ENCODE results near the gene LRRC2.
A peak's percentile ranks its signal among the peaks of the same experiment; 100 is the strongest.
"Not testable (repeated sequence)": the region's sequence is repeated elsewhere in the genome, so short reads cannot be mapped to it uniquely, and the experiment has no call there.

Gene LRRC2

DNA sequence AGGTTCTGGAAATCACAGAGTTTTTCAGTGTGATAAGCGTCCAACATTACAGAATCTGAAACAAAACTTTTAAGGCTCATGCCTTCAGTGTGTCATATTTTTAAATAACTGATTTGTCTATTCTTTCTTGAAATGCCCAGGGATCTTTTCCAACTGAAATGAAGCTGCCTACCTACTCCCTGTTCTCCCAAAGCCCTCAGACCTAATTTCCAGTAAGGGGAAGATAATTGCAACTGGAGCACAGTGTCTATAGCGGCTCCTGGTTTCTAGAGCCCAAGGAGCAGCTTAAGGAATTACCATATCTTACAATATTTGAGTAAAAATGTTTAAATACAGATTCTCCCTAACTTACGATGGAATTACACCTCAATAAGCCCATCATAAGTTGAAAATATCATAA, 33.0 kb downstream of the LRRC2 start:
- H3K4ac ChIP-seq (ENCODE audit: low read depth, low read length), result no peak overlapping the region
- H2BK5ac ChIP-seq (ENCODE audit: low read length), result no peak overlapping the region
- no peak overlapping the region for H3K9ac ChIP-seq (ENCODE audit: low read length)
- H4K8ac ChIP-seq (ENCODE audit: low read depth, low read length), result no peak overlapping the region
- H2BK15ac ChIP-seq (replicated peaks; ENCODE audit: low read depth), result no peak overlapping the region
- no peak overlapping the region for H3K56ac ChIP-seq (ENCODE audit: low read length)
- no peak overlapping the region for H3K23ac ChIP-seq (ENCODE audit: low read length)
- no peaks in the 10 kb centered on the region for H3K27me3 ChIP-seq (ENCODE audit: insufficient read depth, low read length, poor library complexity)
- no peaks in the 10 kb centered on the region for H3K4me1 ChIP-seq (ENCODE audit: control insufficient read depth, low read depth, low read length)
- no peak overlapping the region for H3K4me3 ChIP-seq (ENCODE audit: low read length)
- DNase-seq, result no peak
- no CpG with 5 or more reads among the region's 3 CpGs for WGBS (ENCODE audit: extremely low coverage, insufficient coverage, low lambda C conversion rate)
- H4K5ac ChIP-seq (ENCODE audit: low read length), result no peak overlapping the region
- no peak overlapping the region for H2BK120ac ChIP-seq (ENCODE audit: low read depth, low read length)
- H3K36me3 ChIP-seq (ENCODE audit: control insufficient read depth, insufficient read depth, low read length), result no peaks in the 10 kb centered on the region
- H3K18ac ChIP-seq (ENCODE audit: low read length), result no peak overlapping the region
- H3K27ac ChIP-seq (ENCODE audit: low read depth, low read length), result no peak overlapping the region
- H2AK5ac ChIP-seq (ENCODE audit: low read length), result no peak overlapping the region
- no peaks in the 10 kb centered on the region for H3K79me1 ChIP-seq (ENCODE audit: low read length)
- H3K4me2 ChIP-seq (ENCODE audit: low read length), result no peak overlapping the region
- H3K79me2 ChIP-seq (ENCODE audit: control insufficient read depth, insufficient read depth, low read length), result no peaks in the 10 kb centered on the region

DNA sequence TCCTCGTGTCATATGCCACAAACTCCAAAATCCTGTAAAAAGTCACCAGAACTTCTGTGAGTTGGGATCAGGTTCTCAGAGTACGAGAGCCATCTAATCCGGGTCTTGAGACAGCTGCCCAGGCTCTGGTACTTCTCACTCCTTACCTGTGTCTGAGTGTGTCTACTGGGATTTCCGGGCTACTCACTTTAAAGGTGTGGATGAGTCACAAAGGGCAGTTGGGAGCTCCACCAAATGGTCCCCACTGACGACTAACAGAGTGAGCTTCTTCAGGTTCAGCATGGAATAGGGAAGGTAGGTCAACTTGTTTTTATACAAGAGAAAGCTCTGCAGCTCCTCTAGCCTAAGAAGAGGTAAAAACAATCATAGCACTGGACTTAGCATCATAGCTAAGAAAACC, 38.9 kb downstream of the LRRC2 start:
- WGBS (ENCODE audit: extremely low coverage, insufficient coverage, low lambda C conversion rate), result no CpG with 5 or more reads among the region's 5 CpGs
- H3K27me3 ChIP-seq (ENCODE audit: insufficient read depth, low read length, poor library complexity), result no peaks in the 10 kb centered on the region
- H2AK5ac ChIP-seq (ENCODE audit: low read length), result no peak overlapping the region
- no peaks in the 10 kb centered on the region for H3K36me3 ChIP-seq (ENCODE audit: control insufficient read depth, insufficient read depth, low read length)
- H4K8ac ChIP-seq (ENCODE audit: low read depth, low read length), result no peak overlapping the region
- H3K56ac ChIP-seq (ENCODE audit: low read length), result no peak overlapping the region
- H3K4me3 ChIP-seq (ENCODE audit: low read length), result no peak overlapping the region
- H3K4ac ChIP-seq (ENCODE audit: low read depth, low read length), result no peak overlapping the region
- no peak overlapping the region for H2BK15ac ChIP-seq (replicated peaks; ENCODE audit: low read depth)
- H4K5ac ChIP-seq (ENCODE audit: low read length), result no peak overlapping the region
- no peaks in the 10 kb centered on the region for H3K79me2 ChIP-seq (ENCODE audit: control insufficient read depth, insufficient read depth, low read length)
- H3K79me1 ChIP-seq (ENCODE audit: low read length), result no peaks in the 10 kb centered on the region
- no peak for DNase-seq
- no peak overlapping the region for H3K27ac ChIP-seq (ENCODE audit: low read depth, low read length)
- no peak overlapping the region for H3K23ac ChIP-seq (ENCODE audit: low read length)
- H3K4me2 ChIP-seq (ENCODE audit: low read length), result no peak overlapping the region
- no peak overlapping the region for H3K18ac ChIP-seq (ENCODE audit: low read length)
- H3K4me1 ChIP-seq (ENCODE audit: control insufficient read depth, low read depth, low read length), result no peaks in the 10 kb centered on the region
- H2BK120ac ChIP-seq (ENCODE audit: low read depth, low read length), result no peak overlapping the region
- no peak overlapping the region for H2BK5ac ChIP-seq (ENCODE audit: low read length)
- no peak overlapping the region for H3K9ac ChIP-seq (ENCODE audit: low read length)

DNA sequence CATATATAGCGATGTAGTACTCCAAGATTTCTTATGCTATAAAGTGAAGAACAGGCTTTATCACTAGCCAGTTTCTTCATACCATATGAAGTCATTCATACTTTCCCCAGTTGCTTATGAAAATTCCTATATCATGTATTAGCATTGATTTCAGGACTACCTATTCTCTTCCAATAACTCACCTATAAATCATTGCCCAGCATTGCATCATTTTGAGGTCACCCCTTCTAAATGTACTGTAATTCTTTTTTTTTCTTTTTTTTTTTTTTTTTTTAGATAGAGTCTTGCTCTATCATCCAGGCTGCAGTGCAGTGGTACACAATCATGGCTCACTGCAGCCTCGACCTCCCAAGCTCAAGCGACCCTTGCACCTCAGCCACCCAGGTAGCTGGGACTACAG, 41.3 kb downstream of the LRRC2 start:
- Histone ChIP-seq H2BK5ac (ENCODE audit: low read length) (no peak overlapping the region), H3K23ac (ENCODE audit: low read length) (no peak overlapping the region), H3K79me1 (ENCODE audit: low read length) (no peaks in the 10 kb centered on the region), H2BK120ac (ENCODE audit: low read depth, low read length) (no peak overlapping the region), H2BK15ac (replicated peaks; ENCODE audit: low read depth) (no peak overlapping the region), H3K27ac (ENCODE audit: low read depth, low read length) (no peak overlapping the region), H3K18ac (ENCODE audit: low read length) (no peak overlapping the region), H3K9ac (ENCODE audit: low read length) (no peak overlapping the region), H3K36me3 (ENCODE audit: control insufficient read depth, insufficient read depth, low read length) (no peaks in the 10 kb centered on the region), H3K4me1 (ENCODE audit: control insufficient read depth, low read depth, low read length) (no peaks in the 10 kb centered on the region), H3K4me2 (ENCODE audit: low read length) (no peak overlapping the region), H4K8ac (ENCODE audit: low read depth, low read length) (no peak overlapping the region), H3K4ac (ENCODE audit: low read depth, low read length) (no peak overlapping the region), H3K4me3 (ENCODE audit: low read length) (no peak overlapping the region), H4K5ac (ENCODE audit: low read length) (no peak overlapping the region), H3K27me3 (ENCODE audit: insufficient read depth, low read length, poor library complexity) (no peaks in the 10 kb centered on the region), H3K56ac (ENCODE audit: low read length) (no peak overlapping the region), H3K79me2 (ENCODE audit: control insufficient read depth, insufficient read depth, low read length) (no peaks in the 10 kb centered on the region), H2AK5ac (ENCODE audit: low read length) (no peak overlapping the region)
- no peak for DNase-seq
- no CpG with 5 or more reads among the region's 3 CpGs for whole genome bisulfite sequencing (ENCODE audit: extremely low coverage, insufficient coverage, low lambda C conversion rate)

DNA sequence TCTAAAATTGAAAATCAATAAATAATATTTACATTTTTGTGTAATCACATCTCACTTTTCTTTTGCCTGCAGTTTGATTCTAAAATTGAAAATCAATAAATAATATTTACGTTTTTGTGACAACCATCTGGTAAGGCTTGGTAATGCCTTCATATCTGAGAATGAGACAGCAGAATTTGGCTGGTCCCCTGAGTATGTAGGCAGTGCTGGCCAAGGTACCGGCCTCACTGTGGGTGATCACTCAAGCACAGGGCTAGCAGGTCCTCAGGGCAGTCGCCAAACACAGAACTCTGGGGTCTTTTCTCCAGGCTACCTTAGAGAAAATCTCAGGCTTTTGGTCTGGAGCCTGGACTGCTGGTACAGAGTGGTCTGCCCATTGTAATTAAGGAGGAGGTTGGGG, 42.1 kb downstream of the LRRC2 start:
- Histone ChIP-seq H3K4me1 (ENCODE audit: control insufficient read depth, low read depth, low read length) (no peaks in the 10 kb centered on the region), H3K23ac (ENCODE audit: low read length) (no peak overlapping the region), H3K27me3 (ENCODE audit: insufficient read depth, low read length, poor library complexity) (no peaks in the 10 kb centered on the region), H3K9ac (ENCODE audit: low read length) (no peak overlapping the region), H3K4me3 (ENCODE audit: low read length) (no peak overlapping the region), H3K18ac (ENCODE audit: low read length) (no peak overlapping the region), H3K4ac (ENCODE audit: low read depth, low read length) (no peak overlapping the region), H2BK15ac (replicated peaks; ENCODE audit: low read depth) (no peak overlapping the region), H3K79me2 (ENCODE audit: control insufficient read depth, insufficient read depth, low read length) (no peaks in the 10 kb centered on the region), H3K36me3 (ENCODE audit: control insufficient read depth, insufficient read depth, low read length) (no peaks in the 10 kb centered on the region), H2BK5ac (ENCODE audit: low read length) (no peak overlapping the region), H3K27ac (ENCODE audit: low read depth, low read length) (no peak overlapping the region), H2AK5ac (ENCODE audit: low read length) (no peak overlapping the region), H3K79me1 (ENCODE audit: low read length) (no peaks in the 10 kb centered on the region), H3K56ac (ENCODE audit: low read length) (no peak overlapping the region), H4K5ac (ENCODE audit: low read length) (no peak overlapping the region), H2BK120ac (ENCODE audit: low read depth, low read length) (peak overlapping the region; percentile 21), H3K4me2 (ENCODE audit: low read length) (no peak overlapping the region), H4K8ac (ENCODE audit: low read depth, low read length) (no peak overlapping the region)
- no peak for DNase-seq
- no CpG with 5 or more reads among the region's 3 CpGs for WGBS (ENCODE audit: extremely low coverage, insufficient coverage, low lambda C conversion rate)

- Histone ChIP-seq H4K8ac (ENCODE audit: low read depth, low read length) (no peak overlapping the region), H3K79me1 (ENCODE audit: low read length) (no peaks in the 10 kb centered on the region), H3K18ac (ENCODE audit: low read length) (no peak overlapping the region), H3K4me1 (ENCODE audit: control insufficient read depth, low read depth, low read length) (no peaks in the 10 kb centered on the region), H3K23ac (ENCODE audit: low read length) (no peak overlapping the region), H2AK5ac (ENCODE audit: low read length) (no peak overlapping the region), H3K9ac (ENCODE audit: low read length) (no peak overlapping the region), H3K4ac (ENCODE audit: low read depth, low read length) (no peak overlapping the region), H4K5ac (ENCODE audit: low read length) (no peak overlapping the region), H3K27ac (ENCODE audit: low read depth, low read length) (no peak overlapping the region), H3K4me3 (ENCODE audit: low read length) (no peak overlapping the region), H2BK5ac (ENCODE audit: low read length) (no peak overlapping the region), H3K4me2 (ENCODE audit: low read length) (no peak overlapping the region), H3K27me3 (ENCODE audit: insufficient read depth, low read length, poor library complexity) (no peaks in the 10 kb centered on the region), H3K56ac (ENCODE audit: low read length) (no peak overlapping the region), H3K79me2 (ENCODE audit: control insufficient read depth, insufficient read depth, low read length) (no peaks in the 10 kb centered on the region), H3K36me3 (ENCODE audit: control insufficient read depth, insufficient read depth, low read length) (no peaks in the 10 kb centered on the region), H2BK15ac (replicated peaks; ENCODE audit: low read depth) (no peak overlapping the region), H2BK120ac (ENCODE audit: low read depth, low read length) (no peak overlapping the region)
- no CpG with 5 or more reads among the region's 2 CpGs for WGBS (ENCODE audit: extremely low coverage, insufficient coverage, low lambda C conversion rate)
- DNase-seq, result no peak
Measured at GRCh38 chr3:46523556-46523955, 42.5 kb downstream of the LRRC2 start.

DNA sequence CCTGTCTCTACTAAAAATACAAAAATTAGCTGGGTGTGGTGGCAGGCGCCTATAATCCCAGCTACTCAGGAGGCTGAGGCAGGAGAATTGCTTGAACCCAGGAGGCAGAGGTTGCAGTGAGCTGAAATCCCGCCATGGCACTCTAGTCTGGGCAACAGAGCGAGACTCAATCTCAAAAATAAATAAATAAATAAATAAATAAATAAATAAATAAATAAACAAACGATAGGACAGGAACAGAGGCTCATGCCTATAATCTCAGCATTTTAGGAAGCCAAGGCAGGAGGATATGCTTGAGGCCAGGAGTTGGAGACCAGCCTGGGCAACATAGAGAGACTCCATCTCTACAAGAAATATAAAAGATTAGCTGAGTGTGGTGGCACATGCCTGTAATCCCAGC, 43.9 kb downstream of the LRRC2 start:
- not testable (repeated sequence) for H2BK15ac ChIP-seq (replicated peaks; ENCODE audit: low read depth); H3K9ac ChIP-seq (ENCODE audit: low read length); H4K5ac ChIP-seq (ENCODE audit: low read length); H2BK120ac ChIP-seq (ENCODE audit: low read depth, low read length); H3K79me2 ChIP-seq (ENCODE audit: control insufficient read depth, insufficient read depth, low read length); H3K4me3 ChIP-seq (ENCODE audit: low read length); H3K23ac ChIP-seq (ENCODE audit: low read length); H4K8ac ChIP-seq (ENCODE audit: low read depth, low read length); H3K4me1 ChIP-seq (ENCODE audit: control insufficient read depth, low read depth, low read length); H3K4ac ChIP-seq (ENCODE audit: low read depth, low read length); H3K4me2 ChIP-seq (ENCODE audit: low read length); H2AK5ac ChIP-seq (ENCODE audit: low read length); H3K27me3 ChIP-seq (ENCODE audit: insufficient read depth, low read length, poor library complexity); H3K18ac ChIP-seq (ENCODE audit: low read length); H3K36me3 ChIP-seq (ENCODE audit: control insufficient read depth, insufficient read depth, low read length); H3K79me1 ChIP-seq (ENCODE audit: low read length); H2BK5ac ChIP-seq (ENCODE audit: low read length); H3K27ac ChIP-seq (ENCODE audit: low read depth, low read length); DNase-seq; H3K56ac ChIP-seq (ENCODE audit: low read length)
- WGBS (ENCODE audit: extremely low coverage, insufficient coverage, low lambda C conversion rate), result no CpG with 5 or more reads among the region's 4 CpGs

All from mesendoderm (in vitro differentiated cells).